ENCODE results near the gene COL6A5.

DNA sequence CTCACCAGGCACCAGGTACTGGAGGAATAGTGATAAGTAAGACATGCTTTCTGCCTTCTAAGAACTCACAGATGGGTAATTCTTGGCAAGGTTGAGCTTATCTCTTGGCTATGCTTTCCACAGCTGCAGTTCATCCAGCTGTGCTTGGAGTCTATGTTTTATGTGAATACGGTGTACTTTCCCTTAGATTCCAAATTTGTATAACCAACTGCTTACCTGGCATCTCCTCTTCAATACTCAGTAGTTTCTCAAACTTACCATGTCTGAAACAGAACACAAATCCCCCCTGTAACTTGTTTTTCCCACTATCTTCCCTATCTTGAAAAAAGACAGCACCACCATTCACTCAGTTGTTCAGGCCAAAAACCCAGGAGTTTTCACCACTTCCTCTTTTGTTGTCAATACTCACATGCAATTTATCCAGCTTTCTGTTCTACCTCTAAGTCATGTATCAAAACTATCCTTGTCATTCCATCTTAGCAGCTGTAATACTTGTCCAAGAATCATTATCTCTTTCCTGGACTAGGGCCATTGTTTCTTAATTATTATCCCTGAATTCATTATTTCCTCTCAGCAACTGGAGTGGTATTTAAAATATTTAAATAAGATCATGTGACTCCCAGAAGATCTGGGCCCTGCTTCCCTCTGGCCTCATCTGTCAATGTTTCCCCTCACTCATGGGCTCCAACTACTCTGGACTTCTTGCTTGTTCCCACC lies 32.6 kb downstream of the COL6A5 start:
- TF ChIP-seq, protein P1, sequence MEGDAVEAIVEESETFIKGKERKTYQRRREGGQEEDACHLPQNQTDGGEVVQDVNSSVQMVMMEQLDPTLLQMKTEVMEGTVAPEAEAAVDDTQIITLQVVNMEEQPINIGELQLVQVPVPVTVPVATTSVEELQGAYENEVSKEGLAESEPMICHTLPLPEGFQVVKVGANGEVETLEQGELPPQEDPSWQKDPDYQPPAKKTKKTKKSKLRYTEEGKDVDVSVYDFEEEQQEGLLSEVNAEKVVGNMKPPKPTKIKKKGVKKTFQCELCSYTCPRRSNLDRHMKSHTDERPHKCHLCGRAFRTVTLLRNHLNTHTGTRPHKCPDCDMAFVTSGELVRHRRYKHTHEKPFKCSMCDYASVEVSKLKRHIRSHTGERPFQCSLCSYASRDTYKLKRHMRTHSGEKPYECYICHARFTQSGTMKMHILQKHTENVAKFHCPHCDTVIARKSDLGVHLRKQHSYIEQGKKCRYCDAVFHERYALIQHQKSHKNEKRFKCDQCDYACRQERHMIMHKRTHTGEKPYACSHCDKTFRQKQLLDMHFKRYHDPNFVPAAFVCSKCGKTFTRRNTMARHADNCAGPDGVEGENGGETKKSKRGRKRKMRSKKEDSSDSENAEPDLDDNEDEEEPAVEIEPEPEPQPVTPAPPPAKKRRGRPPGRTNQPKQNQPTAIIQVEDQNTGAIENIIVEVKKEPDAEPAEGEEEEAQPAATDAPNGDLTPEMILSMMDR (IDR thresholded peaks at IDR 0.05 in 8 of 11, conservative IDR thresholded peaks at IDR 0.05 in 3 of 11) = no peak
- no peak for TF ChIP-seq POLR2A (IDR thresholded peaks at IDR 0.05)

Data from spleen (tissue), 7 donors.